ENCODE data around the gene NRDC.

DNA sequence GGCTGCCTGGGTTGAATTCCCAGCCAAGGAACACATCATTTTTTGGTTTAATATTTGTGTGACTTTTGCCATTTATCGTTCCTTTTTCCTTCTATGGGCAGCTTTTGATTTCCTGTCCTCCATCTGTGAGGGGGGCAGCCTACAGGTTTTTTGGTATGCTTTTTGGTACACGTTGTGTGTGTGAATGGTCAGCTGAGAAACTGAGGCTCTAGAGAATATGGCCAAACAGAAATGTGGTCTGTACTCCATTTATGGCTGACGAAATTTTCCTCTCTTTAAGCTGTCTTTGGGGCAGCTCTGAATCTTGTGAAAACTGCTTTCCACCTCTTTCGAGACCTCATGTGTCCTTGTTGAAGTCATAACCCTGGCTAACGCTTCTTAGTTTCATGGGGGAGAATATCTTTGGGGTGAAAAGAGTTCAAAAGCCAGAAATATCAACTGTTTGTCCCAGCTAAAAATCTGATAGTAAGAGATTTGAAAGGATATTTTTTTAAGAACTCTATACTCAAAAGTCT is 26.6 kb downstream of the NRDC start:
- TF ChIP-seq POLR2A (IDR thresholded peaks at IDR 0.05; ENCODE audit: low read length) (no peak), CBX2 (IDR thresholded peaks at IDR 0.05; ENCODE audit: borderline replicate concordance, low read depth) (no peak), ELK1 (IDR thresholded peaks at IDR 0.05; ENCODE audit: low read depth, low read length) (no peak), MYC (IDR thresholded peaks at IDR 0.05; ENCODE audit: borderline replicate concordance, low read length) (no peak), CEBPB (IDR thresholded peaks at IDR 0.05) (no peak), HDAC2 (IDR thresholded peaks at IDR 0.05) (no peak), REST (IDR thresholded peaks at IDR 0.05) (no peak)

Data from A549 (cell line).